Measurements from ENCODE around the gene DDI1. TPM values are rescaled to one million over a fixed set of nuclear protein-coding genes. Genes with fewer than 3 reads are reported as not detected.

The DDI1 gene
- not detected for total RNA-seq
- long read RNA-seq, donor 1, result 0 reads
- long read RNA-seq, donor 2, result 0 reads

DNA sequence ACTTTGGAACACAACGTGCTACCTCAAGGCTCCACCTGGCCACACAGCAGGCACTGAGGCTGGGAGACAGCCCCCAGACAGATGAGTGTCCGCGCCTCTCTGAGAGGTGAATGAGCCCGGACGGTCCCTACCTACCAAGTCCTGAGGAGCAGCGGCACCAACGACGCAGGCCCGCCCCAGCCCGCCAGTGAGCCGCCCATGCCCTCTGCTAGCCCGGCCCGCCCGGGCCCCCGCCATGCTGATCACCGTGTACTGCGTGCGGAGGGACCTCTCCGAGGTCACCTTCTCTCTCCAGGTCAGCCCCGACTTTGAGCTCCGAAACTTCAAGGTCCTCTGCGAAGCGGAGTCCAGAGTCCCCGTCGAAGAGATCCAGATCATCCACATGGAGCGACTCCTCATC, at the start of gene DDI1:
Gene DDI1, plus strand, starts transcription at position 53 of the 400 bp plus-strand sequence. Its CDS starts 183 bp downstream, at position 236.
- DNase-seq, result no peak
- TF ChIP-seq, protein P1, sequence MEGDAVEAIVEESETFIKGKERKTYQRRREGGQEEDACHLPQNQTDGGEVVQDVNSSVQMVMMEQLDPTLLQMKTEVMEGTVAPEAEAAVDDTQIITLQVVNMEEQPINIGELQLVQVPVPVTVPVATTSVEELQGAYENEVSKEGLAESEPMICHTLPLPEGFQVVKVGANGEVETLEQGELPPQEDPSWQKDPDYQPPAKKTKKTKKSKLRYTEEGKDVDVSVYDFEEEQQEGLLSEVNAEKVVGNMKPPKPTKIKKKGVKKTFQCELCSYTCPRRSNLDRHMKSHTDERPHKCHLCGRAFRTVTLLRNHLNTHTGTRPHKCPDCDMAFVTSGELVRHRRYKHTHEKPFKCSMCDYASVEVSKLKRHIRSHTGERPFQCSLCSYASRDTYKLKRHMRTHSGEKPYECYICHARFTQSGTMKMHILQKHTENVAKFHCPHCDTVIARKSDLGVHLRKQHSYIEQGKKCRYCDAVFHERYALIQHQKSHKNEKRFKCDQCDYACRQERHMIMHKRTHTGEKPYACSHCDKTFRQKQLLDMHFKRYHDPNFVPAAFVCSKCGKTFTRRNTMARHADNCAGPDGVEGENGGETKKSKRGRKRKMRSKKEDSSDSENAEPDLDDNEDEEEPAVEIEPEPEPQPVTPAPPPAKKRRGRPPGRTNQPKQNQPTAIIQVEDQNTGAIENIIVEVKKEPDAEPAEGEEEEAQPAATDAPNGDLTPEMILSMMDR (IDR thresholded peaks at IDR 0.05), result no peak

DNA sequence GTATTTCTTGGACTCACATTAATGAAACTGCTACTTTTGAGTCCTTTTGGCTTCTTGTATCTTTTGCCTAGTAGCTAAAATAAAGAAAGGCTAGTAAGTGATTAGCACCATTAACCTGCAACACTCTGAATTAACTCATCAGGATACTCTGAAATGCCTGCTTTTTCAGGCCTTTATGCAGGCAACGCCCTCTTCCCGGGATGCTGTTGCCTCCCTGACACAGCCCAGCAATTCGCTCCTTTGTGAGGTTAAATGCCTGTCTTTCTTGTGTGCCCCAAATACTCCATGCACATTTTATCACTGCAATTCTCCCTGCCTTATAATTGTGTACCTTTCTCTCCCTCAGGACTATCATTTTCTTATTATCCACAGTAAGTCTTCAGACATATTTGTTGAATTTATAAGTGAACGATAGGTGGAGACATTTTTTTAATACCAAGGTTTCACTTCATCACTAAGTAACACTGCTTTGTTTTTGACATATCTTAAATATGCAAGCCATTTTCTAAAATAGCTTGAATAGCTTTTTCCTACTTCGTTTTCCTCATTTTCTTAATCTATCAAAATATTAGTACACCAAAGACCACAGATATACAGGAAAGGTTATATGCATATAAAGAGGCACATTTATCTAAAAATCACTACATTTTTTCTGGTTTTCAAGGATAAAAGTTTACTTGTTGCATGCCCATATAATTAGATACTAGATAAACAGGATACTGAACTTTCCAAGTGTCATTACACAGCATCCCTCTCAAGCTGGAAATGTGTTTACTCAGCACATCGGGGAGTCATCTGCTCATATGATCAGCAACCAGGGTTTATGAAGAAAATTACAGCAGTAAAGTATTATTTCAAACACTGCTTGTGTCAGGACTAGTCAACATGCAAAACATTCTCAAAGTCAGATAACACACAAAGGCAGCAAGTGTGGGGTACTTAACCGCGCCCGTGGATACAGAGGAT, 48.5 kb upstream of the DDI1 start:
- intact Hi-C loops (cut with DNase I, micrococcal nuclease), result no loop called here
- no peaks in the 10 kb centered on the region for H3K9me3 ChIP-seq
- no peaks in the 10 kb centered on the region for H3K4me1 ChIP-seq (ENCODE audit: low read depth)
- DNase-seq, result no peak
- no peak overlapping the region for H3K4me3 ChIP-seq
- ATAC-seq, result no peak
- H3K36me3 ChIP-seq (ENCODE audit: low read depth), result no peaks in the 10 kb centered on the region
- TF ChIP-seq, protein P1 (IDR thresholded peaks at IDR 0.05), result no peak

More for the DNA sequence above, at the start of gene DDI1:
- H3K4me3 ChIP-seq, result no peak within 1 kb of the TSS
- H3K9me3 ChIP-seq, result no peaks in the 10 kb centered on the region
- H3K4me1 ChIP-seq (ENCODE audit: low read depth), result no peaks in the 10 kb centered on the region
- no peak for ATAC-seq
- intact Hi-C loops (cut with DNase I, micrococcal nuclease), result no loop called here
- H3K36me3 ChIP-seq (ENCODE audit: low read depth), result no peaks in the 10 kb centered on the region

DNA sequence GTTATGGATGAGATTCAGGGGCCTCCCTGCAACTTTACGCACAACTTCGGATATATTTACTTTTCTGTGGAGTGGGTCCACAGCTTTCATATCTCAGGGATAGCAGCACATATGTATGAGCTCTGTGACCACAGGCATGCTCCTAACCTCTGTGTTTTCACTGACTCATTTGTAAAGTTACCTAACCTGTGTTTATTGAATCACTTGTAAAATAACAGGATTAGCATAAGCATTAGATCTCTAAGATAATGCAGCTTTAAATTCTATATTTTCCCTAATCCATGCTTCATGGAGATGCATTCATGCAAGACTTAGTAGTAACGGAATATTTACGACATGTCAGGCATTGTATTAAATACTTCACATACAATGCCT, 47.9 kb upstream of the DDI1 start:
- TF ChIP-seq, protein P1 (IDR thresholded peaks at IDR 0.05), result no peak
- Histone ChIP-seq H3K4me3 (no peak overlapping the region), H3K4me1 (ENCODE audit: low read depth) (no peaks in the 10 kb centered on the region), H3K9me3 (no peaks in the 10 kb centered on the region), H3K36me3 (ENCODE audit: low read depth) (no peaks in the 10 kb centered on the region)
- intact Hi-C loops (cut with DNase I, micrococcal nuclease), result no loop called here
- no peak for DNase-seq
- ATAC-seq, result no peak

DNA sequence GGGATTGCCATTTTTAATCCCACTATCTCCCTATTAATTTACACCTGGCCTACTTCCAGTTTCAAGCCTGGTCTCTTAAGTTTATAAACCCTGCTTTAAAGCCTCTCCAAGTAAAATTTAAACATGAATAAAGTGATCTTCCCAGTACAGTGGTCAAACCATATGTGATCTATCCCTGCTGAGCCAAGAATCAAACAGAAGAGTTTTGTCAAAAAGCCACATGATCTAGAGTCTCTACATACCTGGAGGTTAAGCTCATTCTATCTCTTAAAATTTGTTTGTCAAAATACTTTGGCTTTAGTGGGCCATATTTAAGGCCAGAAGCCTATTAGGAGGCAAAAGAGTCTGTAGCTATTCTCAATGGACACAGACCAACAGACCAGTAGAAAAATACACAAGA, 42.9 kb upstream of the DDI1 start:
- Histone ChIP-seq H3K36me3 (ENCODE audit: low read depth) (no peaks in the 10 kb centered on the region), H3K4me1 (ENCODE audit: low read depth) (no peaks in the 10 kb centered on the region), H3K9me3 (no peaks in the 10 kb centered on the region), H3K4me3 (no peak overlapping the region)
- intact Hi-C loops (cut with DNase I, micrococcal nuclease), result no loop called here
- ATAC-seq (no peak), DNase-seq (no peak)
- TF ChIP-seq, protein P1 (IDR thresholded peaks at IDR 0.05), result no peak

DNA sequence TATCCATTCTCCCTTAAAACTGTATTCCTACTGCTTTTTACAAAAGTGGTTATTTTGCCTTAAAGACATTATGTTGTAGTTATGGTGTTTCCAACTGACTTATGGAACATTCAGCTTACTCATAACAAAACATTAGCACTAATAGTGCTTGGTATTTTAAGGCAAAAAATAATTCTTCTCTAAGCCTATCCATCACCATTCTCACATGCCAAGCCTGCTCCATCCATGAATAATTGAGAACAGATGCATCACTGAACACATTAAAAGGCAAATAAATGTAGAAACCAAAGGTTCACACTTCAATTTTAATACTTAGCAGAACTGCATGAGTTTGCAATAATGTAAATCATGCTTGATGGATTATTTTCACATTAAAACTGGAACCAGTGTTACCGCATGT, 42.3 kb upstream of the DDI1 start:
- H3K36me3 ChIP-seq (ENCODE audit: low read depth), result no peaks in the 10 kb centered on the region
- TF ChIP-seq, protein P1 (IDR thresholded peaks at IDR 0.05), result no peak
- ATAC-seq, result no peak

More for the DNA sequence above, 42.3 kb upstream of the DDI1 start:
- intact Hi-C loops (cut with DNase I, micrococcal nuclease), result no loop called here
- no peak for DNase-seq
- H3K4me1 ChIP-seq (ENCODE audit: low read depth), result no peaks in the 10 kb centered on the region
- no peaks in the 10 kb centered on the region for H3K9me3 ChIP-seq
- no peak overlapping the region for H3K4me3 ChIP-seq
